ENCODE results near the gene ZNF165.

GRCh38 chr6:28068067-28068466 lies 12.3 kb upstream of the ZNF165 start:
- no peak for TF ChIP-seq CTCF (IDR thresholded peaks at IDR 0.05)
- no peak for TF ChIP-seq POLR2A (IDR thresholded peaks at IDR 0.05)

All from adrenal gland (tissue), 5 donors.